Peyer's patch (tissue), 4 donors: ENCODE results near the gene PITX2. TPM values are rescaled to one million over a fixed set of nuclear protein-coding genes. Genes with fewer than 3 reads are reported as not detected.
A peak's percentile ranks its signal among the peaks of the same experiment; 100 is the strongest.

Experiments
- DNase-seq, 3 donors: peaks; one replicate each; pipeline ENCODE4 v3.0.0-alpha.2; 2017 to 2019
- H3K27ac ChIP-seq, 4 donors: fragments of 200-600 bp; sonication (generic); one replicate each; pipeline ENCODE4 v1.5.1; 2016 to 2019
- H3K27me3 ChIP-seq, 2 donors: fragments of 200-600 bp; sonication (generic); one replicate each; pipeline ENCODE4 v1.5.1; 2019
- H3K36me3 ChIP-seq, 3 donors: fragments of 200-600 bp; sonication (generic); one replicate each; pipeline ENCODE4 v1.5.1; 2016 to 2019
- H3K4me1 ChIP-seq, 4 donors: fragments of 200-600 bp; sonication (generic); one replicate each; pipeline ENCODE4 v1.5.1; 2016 to 2019
- H3K4me3 ChIP-seq, 4 donors: fragments of 200-600 bp; sonication (generic); 1 replicate in 3 of 4; 2 replicates in 1 of 4; pipeline ENCODE4 v1.5.1; 2016 to 2019; ENCODE audit warnings: mild to moderate bottlenecking in 1 of 4
- H3K9me3 ChIP-seq, 4 donors: fragments of 200-600 bp; sonication (generic); one replicate each; pipeline ENCODE4 v1.5.1; 2016 to 2019; ENCODE audit warnings: mild to moderate bottlenecking in 1 of 4
- POLR2A ChIP-seq, 2 donors: fragments of 450-650 bp; IDR thresholded peaks; one replicate each; pipeline ENCODE4 v1.5.1; 2017; ENCODE audit warnings: antibody characterized with exemption in 2 of 2, mild to moderate bottlenecking in 2 of 2, moderate library complexity in 2 of 2
- total RNA-seq, 4 donors: library from RNA; depleted of rRNA; stranded (reverse); fragments of >200 nt; gene quantifications; one replicate each; pipeline ENCODE4 v1.1.0, GENCODE V29; 2016
- TF ChIP-seq, protein P1 (sequence below), 6 experiments: fragments of 450-650 bp in 4 of 6; fragments of 200-600 bp in 2 of 6; sonication (generic) in 1 of 6; IDR thresholded peaks; one replicate each; pipeline ENCODE4 v1.5.1; 2017 to 2019; ENCODE audit warnings: antibody characterized with exemption in 6 of 6, mild to moderate bottlenecking in 3 of 6, moderate library complexity in 1 of 6

PITX2 gene
- total RNA-seq, 4 donors from 2014 or later = 6.6 to 31.8 (median 24.6) TPM

GRCh38 chr4:110617646-110618580 lies 5.0 kb downstream of the PITX2 start:
- Histone ChIP-seq H3K4me3 (peak overlapping the region in 2 of 4 donors; percentile 57 to 74), H3K27ac (peak overlapping the region in 2 of 4 donors; percentile 61 to 82), H3K36me3 (no peaks in the 10 kb centered on the region), H3K27me3 (peaks cover 3 to 27% of the 10 kb centered on the region in 2 donors), H3K4me1 (peaks cover 0 to 24% (median 3%) of the 10 kb centered on the region in 4 donors), H3K9me3 (peaks cover 0 to 8% (median 0%) of the 10 kb centered on the region in 4 donors)
- DNase-seq = peak in 2 of 3 donors; percentile 73 to 85
- TF ChIP-seq POLR2A (IDR thresholded peaks at IDR 0.05) = peak; percentile 58 to 59
- TF ChIP-seq, protein P1, sequence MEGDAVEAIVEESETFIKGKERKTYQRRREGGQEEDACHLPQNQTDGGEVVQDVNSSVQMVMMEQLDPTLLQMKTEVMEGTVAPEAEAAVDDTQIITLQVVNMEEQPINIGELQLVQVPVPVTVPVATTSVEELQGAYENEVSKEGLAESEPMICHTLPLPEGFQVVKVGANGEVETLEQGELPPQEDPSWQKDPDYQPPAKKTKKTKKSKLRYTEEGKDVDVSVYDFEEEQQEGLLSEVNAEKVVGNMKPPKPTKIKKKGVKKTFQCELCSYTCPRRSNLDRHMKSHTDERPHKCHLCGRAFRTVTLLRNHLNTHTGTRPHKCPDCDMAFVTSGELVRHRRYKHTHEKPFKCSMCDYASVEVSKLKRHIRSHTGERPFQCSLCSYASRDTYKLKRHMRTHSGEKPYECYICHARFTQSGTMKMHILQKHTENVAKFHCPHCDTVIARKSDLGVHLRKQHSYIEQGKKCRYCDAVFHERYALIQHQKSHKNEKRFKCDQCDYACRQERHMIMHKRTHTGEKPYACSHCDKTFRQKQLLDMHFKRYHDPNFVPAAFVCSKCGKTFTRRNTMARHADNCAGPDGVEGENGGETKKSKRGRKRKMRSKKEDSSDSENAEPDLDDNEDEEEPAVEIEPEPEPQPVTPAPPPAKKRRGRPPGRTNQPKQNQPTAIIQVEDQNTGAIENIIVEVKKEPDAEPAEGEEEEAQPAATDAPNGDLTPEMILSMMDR (IDR thresholded peaks at IDR 0.05) = no peak

DNA sequence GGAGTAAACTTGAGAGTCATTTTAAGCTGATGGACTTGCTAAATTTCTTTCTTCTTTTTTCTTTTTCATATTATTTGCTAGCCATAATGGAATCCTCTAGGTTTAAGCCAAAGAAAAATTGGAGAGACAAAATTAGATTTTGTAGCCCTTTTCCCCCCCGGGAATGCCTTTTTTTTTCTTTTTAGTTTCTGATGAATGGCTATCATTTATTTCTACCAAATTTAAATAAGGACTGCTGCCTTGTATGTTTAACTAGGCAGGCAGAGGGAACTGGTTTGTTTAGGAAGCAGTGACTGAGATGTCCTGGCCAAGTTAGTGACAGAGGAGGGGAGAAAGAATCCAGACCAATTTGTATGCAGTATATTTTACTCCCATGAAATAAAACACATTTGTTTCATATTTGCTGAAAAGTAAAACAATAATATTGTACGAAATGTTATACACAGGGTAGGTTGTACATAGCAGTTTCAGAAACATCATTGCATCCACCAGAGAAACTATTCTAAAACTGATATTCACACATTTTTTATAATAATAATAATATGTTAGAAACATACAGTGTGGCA lies 5.7 kb downstream of the PITX2 start:
- Histone ChIP-seq H3K4me1 (peaks cover 0 to 16% (median 2%) of the 10 kb centered on the region in 4 donors), H3K27me3 (peaks cover 3 to 21% of the 10 kb centered on the region in 2 donors), H3K27ac (no peak overlapping the region), H3K36me3 (no peaks in the 10 kb centered on the region), H3K9me3 (peaks cover 0 to 8% (median 0%) of the 10 kb centered on the region in 4 donors), H3K4me3 (no peak overlapping the region)
- DNase-seq = no peak
- TF ChIP-seq, protein P1 (IDR thresholded peaks at IDR 0.05) = no peak
- no peak for TF ChIP-seq POLR2A (IDR thresholded peaks at IDR 0.05)

- H3K9me3 ChIP-seq = peaks cover 0 to 5% (median 0%) of the 10 kb centered on the region in 4 donors
- no peaks in the 10 kb centered on the region for H3K36me3 ChIP-seq
- TF ChIP-seq, protein P1 (IDR thresholded peaks at IDR 0.05) = no peak
- TF ChIP-seq POLR2A (IDR thresholded peaks at IDR 0.05) = no peak
- H3K27me3 ChIP-seq = peaks cover 3 to 16% of the 10 kb centered on the region in 2 donors
- H3K4me1 ChIP-seq = peaks cover 0 to 14% (median 3%) of the 10 kb centered on the region in 4 donors
- H3K4me3 ChIP-seq = peak overlapping the region in 2 of 4 donors; percentile 44 to 47
- DNase-seq = no peak
- peak overlapping the region in 3 of 4 donors; percentile 17 to 86 (median 80) for H3K27ac ChIP-seq
Measured at GRCh38 chr4:110616238-110617074, 6.4 kb downstream of the PITX2 start.

- Histone ChIP-seq H3K27me3 (peaks cover 3 to 8% of the 10 kb centered on the region in 2 donors), H3K4me3 (peak overlapping the region in 2 of 4 donors; percentile 44 to 47), H3K36me3 (no peaks in the 10 kb centered on the region), H3K4me1 (peaks cover 0 to 13% (median 2%) of the 10 kb centered on the region in 4 donors), H3K27ac (peak overlapping the region in 3 of 4 donors; percentile 17 to 86 (median 80)), H3K9me3 (peaks cover 0 to 5% (median 0%) of the 10 kb centered on the region in 4 donors)
- peak in 1 of 2 donors; percentile 38 for TF ChIP-seq POLR2A (IDR thresholded peaks at IDR 0.05)
- TF ChIP-seq, protein P1 (IDR thresholded peaks at IDR 0.05) = no peak
- DNase-seq = peak in 2 of 3 donors; percentile 70 to 85
Measured at GRCh38 chr4:110615353-110616237, 7.3 kb downstream of the PITX2 start.
